ENCODE data around the gene GRM7. TPM values are rescaled to one million over a fixed set of nuclear protein-coding genes. Genes with fewer than 3 reads are reported as not detected.

GRM7 gene
- total and polyA plus RNA-seq, 2 experiments from 2014 or later: 0.40 TPM; not detected in 1

GRCh38 chr3:7787871-7788828, 927.2 kb downstream of the GRM7 start:
- Histone ChIP-seq H2AFZ (no peak overlapping the region), H3K27me3 (ENCODE audit: insufficient read depth) (no peaks in the 10 kb centered on the region), H3K4me2 (peak overlapping the region; percentile 53)

GRCh38 chr3:7788881-7789280, 928.0 kb downstream of the GRM7 start:
- no peak overlapping the region; the same call in 2 of the 3 replicates for H3K4me3 Mint-ChIP-seq
- Histone ChIP-seq H3K9me2 (ENCODE audit: insufficient read depth) (peaks cover 16% of the 10 kb centered on the region; the same call in 1 of the 2 replicates), H3K4me2 (peak overlapping the region; percentile 53), H3K79me2 (replicated peaks; ENCODE audit: insufficient read depth) (no peaks in the 10 kb centered on the region), H3K27ac (ENCODE audit: low read depth) (peak overlapping the region; percentile 62; the same call in 1 of the 2 replicates), H3K27me3 (ENCODE audit: insufficient read depth) (no peaks in the 10 kb centered on the region), H3K4me3 (no peak overlapping the region), H3F3A (replicated peaks; ENCODE audit: low read depth) (no peaks in the 10 kb centered on the region), H3K4me1 (ENCODE audit: insufficient read depth) (peaks cover 36% of the 10 kb centered on the region), H2AFZ (no peak overlapping the region), H4K20me1 (replicated peaks; ENCODE audit: insufficient read depth) (no peaks in the 10 kb centered on the region), H3K36me3 (ENCODE audit: insufficient read depth) (no peaks in the 10 kb centered on the region)
- H3K4me1 Mint-ChIP-seq: peaks cover 42% of the 10 kb centered on the region
- H3K27me3 Mint-ChIP-seq (ENCODE audit: insufficient read depth, low read depth, poor library complexity): peaks cover 5% of the 10 kb centered on the region
- H3K27ac Mint-ChIP-seq: peak overlapping the region; percentile 43; the same call in 1 of the 2 replicates
- peaks cover 42% of the 10 kb centered on the region for H3K36me3 Mint-ChIP-seq (ENCODE audit: low read depth)
- TF ChIP-seq POLR2AphosphoS5 (IDR thresholded peaks at IDR 0.05; ENCODE audit: low read depth): 0 out of 2 replicates have a peak, but pooled peaks have one; percentile 28
- TF ChIP-seq REST (IDR thresholded peaks at IDR 0.05; ENCODE audit: unreplicated experiment): no peak
- TF ChIP-seq NANOG (IDR thresholded peaks at IDR 0.05; ENCODE audit: borderline replicate concordance): peak; percentile 79
- no peak for TF ChIP-seq ZNF331 (CRISPR knock-in tag; IDR thresholded peaks at IDR 0.05; ENCODE audit: low read depth)
- no peak for TF ChIP-seq CREB1 (CRISPR knock-in tag; IDR thresholded peaks at IDR 0.05; ENCODE audit: low read depth)
- no peak for TF ChIP-seq EZH2phosphoT487 (IDR thresholded peaks at IDR 0.05; ENCODE audit: unreplicated experiment)
- peak; percentile 50 for DNase-seq (ENCODE audit: low spot score)
- peak; percentile 90 for ATAC-seq
- peaks cover 48% of the 10 kb centered on the region for H3K9me3 Mint-ChIP-seq

More at GRCh38 chr3:7787871-7788828, 927.2 kb downstream of the GRM7 start:
- ATAC-seq (peak; percentile 83), DNase-seq (ENCODE audit: low spot score) (peak; percentile 37)
- Mint-ChIP-seq H3K4me1 (peaks cover 42% of the 10 kb centered on the region), H3K27me3 (ENCODE audit: insufficient read depth, low read depth, poor library complexity) (peaks cover 5% of the 10 kb centered on the region), H3K27ac (peak overlapping the region; percentile 43; the same call in 1 of the 2 replicates), H3K9me3 (peaks cover 49% of the 10 kb centered on the region), H3K4me3 (no peak overlapping the region), H3K36me3 (ENCODE audit: low read depth) (peaks cover 42% of the 10 kb centered on the region)
- Histone ChIP-seq H3K27ac (ENCODE audit: low read depth) (no peak overlapping the region), H4K20me1 (replicated peaks; ENCODE audit: insufficient read depth) (no peaks in the 10 kb centered on the region), H3K9me2 (ENCODE audit: insufficient read depth) (peaks cover 16% of the 10 kb centered on the region; the same call in 1 of the 2 replicates), H3K79me2 (replicated peaks; ENCODE audit: insufficient read depth) (no peaks in the 10 kb centered on the region), H3K36me3 (ENCODE audit: insufficient read depth) (no peaks in the 10 kb centered on the region), H3K4me3 (no peak overlapping the region), H3F3A (replicated peaks; ENCODE audit: low read depth) (no peaks in the 10 kb centered on the region), H3K4me1 (ENCODE audit: insufficient read depth) (peaks cover 36% of the 10 kb centered on the region)
- TF ChIP-seq CTCF (conservative IDR thresholded peaks at IDR 0.05; ENCODE audit: low read depth in 2 of 2) (peak; percentile 20 to 59; a peak in 3 of 4 replicates), POLR2AphosphoS5 (IDR thresholded peaks at IDR 0.05; ENCODE audit: low read depth) (no peak)
